NCI-H748 (cell line): Measurements from ENCODE around the gene OR2H2.

ENCODE experiments used
- DNase-seq: peaks from one replicate; lab custom pipeline; 2025; ENCODE audit not compliant: unreplicated experiment; lab: John Stamatoyannopoulos, UW

Gene OR2H2

GRCh38 chr6:29584821-29585220 lies at the start of gene OR2H2:
Gene OR2H2 (plus strand): TSS chr6:29585121. CDS start chr6:29587945, 2,824 bp downstream.
- no peak for DNase-seq

- DNase-seq: no peak
Measured at GRCh38 chr6:29537714-29538403, 47.1 kb upstream of the OR2H2 start.

GRCh38 chr6:29547573-29547972 lies 37.3 kb upstream of the OR2H2 start:
- DNase-seq: peak; percentile 39

GRCh38 chr6:29552512-29553051 lies 32.3 kb upstream of the OR2H2 start:
- DNase-seq: no peak

GRCh38 chr6:29553268-29554057 lies 31.5 kb upstream of the OR2H2 start:
- DNase-seq: peak; percentile 49

GRCh38 chr6:29554764-29555163 lies 30.2 kb upstream of the OR2H2 start:
- no peak for DNase-seq

- no peak for DNase-seq
Measured at GRCh38 chr6:29557320-29557719, 27.6 kb upstream of the OR2H2 start.

- no peak for DNase-seq
Measured at GRCh38 chr6:29558439-29559079, 26.4 kb upstream of the OR2H2 start.

- no peak for DNase-seq
Measured at GRCh38 chr6:29559524-29560287, 25.2 kb upstream of the OR2H2 start, which contains the start of gene UBD. Gene UBD (minus strand): TSS chr6:29559732. CDS start chr6:29559701, 31 bp downstream.

- DNase-seq: no peak
Measured at GRCh38 chr6:29561091-29561490, 23.8 kb upstream of the OR2H2 start.

- no peak for DNase-seq
Measured at GRCh38 chr6:29561606-29562181, 23.2 kb upstream of the OR2H2 start.

- DNase-seq: no peak
Measured at GRCh38 chr6:29563435-29563965, 21.4 kb upstream of the OR2H2 start.

GRCh38 chr6:29564875-29565274 lies 20.0 kb upstream of the OR2H2 start:
- no peak for DNase-seq

- DNase-seq: no peak
Measured at GRCh38 chr6:29566856-29567255, 18.1 kb upstream of the OR2H2 start.

GRCh38 chr6:29567541-29567940 lies 17.4 kb upstream of the OR2H2 start:
- no peak for DNase-seq

- DNase-seq: no peak
Measured at GRCh38 chr6:29567991-29568390, 16.9 kb upstream of the OR2H2 start.

GRCh38 chr6:29576056-29576455 lies 8.9 kb upstream of the OR2H2 start:
- no peak for DNase-seq

GRCh38 chr6:29577544-29577943 lies 7.4 kb upstream of the OR2H2 start:
- DNase-seq: no peak

- DNase-seq: peak; percentile 63
Measured at GRCh38 chr6:29589423-29590048, 4.6 kb downstream of the OR2H2 start.
